HEK293T (cell line): ENCODE results near the gene STARD13.

Experiments used
- CTCF ChIA-PET: fragments of 350-600 bp; formaldehyde crosslinking; extraction: SDS; loops from one replicate; lab custom pipeline; 2021; ENCODE audit warnings: antibody characterized with exemption, inconsistent platforms; lab: Yijun Ruan, JAX
- POLR2A ChIA-PET: fragments of 350-600 bp; formaldehyde crosslinking; extraction: SDS; loops from one replicate; lab custom pipeline; 2020; ENCODE audit warnings: antibody characterized with exemption, inconsistent platforms; lab: Yijun Ruan, JAX
- DNase-seq: peaks from one replicate; pipeline ENCODE4 v3.0.0; 2012; ENCODE audit warnings: mixed read lengths; ENCODE audit errors: extremely low spot score
- ARNT ChIP-seq: fragments of 450-650 bp; IDR thresholded peaks from 2 replicates; pipeline ENCODE4 v1.6.1; 2017; ENCODE audit warnings: mild to moderate bottlenecking
- BHLHE40 ChIP-seq: fragments of 450-650 bp; IDR thresholded peaks from 2 replicates; pipeline ENCODE4 v1.6.1; 2016; ENCODE audit warnings: mild to moderate bottlenecking, moderate library complexity, borderline replicate concordance
- CTBP1 ChIP-seq: fragments of 450-650 bp; IDR thresholded peaks from 2 replicates; pipeline ENCODE4 v1.6.1; 2016; ENCODE audit warnings: borderline replicate concordance
- ELF4 ChIP-seq: fragments of 450-650 bp; IDR thresholded peaks from 2 replicates; pipeline ENCODE4 v1.6.1; 2017; ENCODE audit warnings: antibody characterized with exemption
- FOXA1 ChIP-seq: fragments of 450-650 bp; IDR thresholded peaks from 2 replicates; pipeline ENCODE4 v1.6.1; 2016; ENCODE audit warnings: mild to moderate bottlenecking
- FOXK2 ChIP-seq: fragments of 450-650 bp; IDR thresholded peaks from 2 replicates; pipeline ENCODE4 v1.6.1; 2016; ENCODE audit warnings: mild to moderate bottlenecking
- FOXM1 ChIP-seq: fragments of 450-650 bp; IDR thresholded peaks from 2 replicates; pipeline ENCODE4 v1.6.1; 2017; ENCODE audit warnings: mild to moderate bottlenecking, borderline replicate concordance
- HDGF ChIP-seq: fragments of 450-650 bp; IDR thresholded peaks from 2 replicates; pipeline ENCODE4 v1.6.1; 2017; ENCODE audit warnings: antibody characterized with exemption, borderline replicate concordance
- L3MBTL2 ChIP-seq: fragments of 450-650 bp; conservative IDR thresholded peaks from 2 replicates; pipeline ENCODE4 v1.6.1; 2016; ENCODE audit warnings: mild to moderate bottlenecking
- LEF1 ChIP-seq: fragments of 450-650 bp; IDR thresholded peaks from 2 replicates; pipeline ENCODE4 v1.6.1; 2017; ENCODE audit warnings: mild to moderate bottlenecking, borderline replicate concordance
- NFRKB ChIP-seq: fragments of 450-650 bp; IDR thresholded peaks from 2 replicates; pipeline ENCODE4 v1.6.1; 2016; ENCODE audit warnings: mild to moderate bottlenecking, moderate library complexity
- PKNOX1 ChIP-seq: fragments of 450-650 bp; IDR thresholded peaks from 2 replicates; pipeline ENCODE4 v1.6.1; 2016
- SP1 ChIP-seq: fragments of 450-650 bp; IDR thresholded peaks from 2 replicates; pipeline ENCODE4 v1.6.1; 2017
- SUZ12 ChIP-seq: fragments of 450-650 bp; IDR thresholded peaks from 2 replicates; pipeline ENCODE4 v1.6.1; 2016; ENCODE audit warnings: mild to moderate bottlenecking
- TARDBP ChIP-seq: fragments of 450-650 bp; IDR thresholded peaks from 2 replicates; pipeline ENCODE4 v1.6.1; 2016
- ZNF384 ChIP-seq: fragments of 450-650 bp; IDR thresholded peaks from 2 replicates; pipeline ENCODE4 v1.6.1; 2016

STARD13 gene

DNA sequence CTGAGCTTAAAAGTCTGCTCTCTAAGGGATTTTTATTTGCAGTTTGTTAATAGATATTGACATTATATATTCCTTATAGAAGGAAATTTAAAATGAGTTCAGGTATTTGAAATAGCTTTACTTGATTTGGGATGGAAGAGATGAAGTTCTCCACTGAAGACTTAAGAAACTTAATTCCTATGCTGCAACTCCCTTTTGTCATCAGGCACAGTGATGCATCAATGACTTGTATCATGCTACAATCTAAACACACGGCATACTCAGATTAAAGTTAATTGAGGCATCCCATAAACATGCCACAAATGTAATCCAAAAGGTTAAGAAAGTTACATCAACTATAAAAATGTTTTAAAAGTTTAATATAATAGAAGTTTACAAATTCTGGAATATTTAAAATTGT is 109.0 kb downstream of the STARD13 start:
- DNase-seq: no peak
- ChIA-PET CTCF (no interaction called here), POLR2A (no interaction called here)
- TF ChIP-seq FOXK2: no peak

DNA sequence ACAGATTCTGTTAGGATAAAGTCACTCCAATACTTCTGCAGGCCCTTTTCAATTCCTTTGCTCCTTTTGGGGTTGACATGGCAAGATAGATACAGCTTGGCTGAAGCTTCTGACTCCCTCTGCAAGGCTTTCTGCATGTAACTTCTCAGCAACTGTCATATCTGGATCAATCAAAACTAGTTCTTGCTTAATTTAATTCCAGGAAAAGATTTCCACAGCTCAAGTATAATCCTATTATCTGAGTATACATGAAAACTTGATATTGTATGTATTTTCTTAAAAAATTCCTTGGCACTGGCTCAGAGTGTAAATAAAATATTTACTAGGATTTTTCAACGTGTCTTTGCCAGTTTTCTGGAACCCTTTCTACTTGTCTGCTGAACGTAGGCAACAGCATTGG is 109.6 kb downstream of the STARD13 start:
- no peak for TF ChIP-seq LEF1
- TF ChIP-seq L3MBTL2: no peak
- TF ChIP-seq ARNT: no peak
- TF ChIP-seq FOXM1: no peak
- no peak for TF ChIP-seq PKNOX1
- no peak for TF ChIP-seq CTBP1
- no peak for TF ChIP-seq HDGF
- no peak for TF ChIP-seq FOXK2
- no peak for TF ChIP-seq SP1
- TF ChIP-seq BHLHE40: no peak
- no peak for TF ChIP-seq FOXA1
- TF ChIP-seq NFRKB: no peak
- TF ChIP-seq ZNF384: no peak
- TF ChIP-seq ELF4: no peak
- ChIA-PET POLR2A (no interaction called here), CTCF (no interaction called here)
- DNase-seq: no peak

DNA sequence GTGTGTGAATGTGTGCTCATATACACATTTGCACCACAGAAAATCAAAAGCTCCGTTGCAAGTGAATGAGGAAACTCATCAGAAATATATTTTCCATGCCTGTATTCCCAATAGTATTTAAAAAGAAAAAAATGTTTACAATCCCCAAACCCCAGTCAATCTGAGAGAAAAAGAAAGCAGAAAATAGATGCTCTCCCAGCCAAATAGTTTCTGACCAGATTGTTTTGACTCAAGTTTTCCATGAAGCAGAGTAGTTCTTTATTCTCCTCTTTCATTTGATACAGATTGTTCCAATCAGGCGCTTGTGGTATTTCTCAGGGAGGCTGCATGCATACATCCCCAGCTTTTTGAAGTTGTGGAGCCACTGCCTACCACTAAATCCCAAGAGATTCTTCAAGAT is 110.6 kb downstream of the STARD13 start:
- DNase-seq: no peak
- TF ChIP-seq SUZ12: no peak
- TF ChIP-seq FOXA1: no peak
- no peak for TF ChIP-seq TARDBP
- ChIA-PET CTCF (no interaction called here), POLR2A (no interaction called here)

GRCh38 chr13:33174491-33174890 is 111.1 kb downstream of the STARD13 start:
- TF ChIP-seq BHLHE40 (no peak), FOXA1 (no peak), HDGF (no peak), SUZ12 (no peak)
- ChIA-PET POLR2A (no interaction called here), CTCF (no interaction called here)
- DNase-seq: no peak

DNA sequence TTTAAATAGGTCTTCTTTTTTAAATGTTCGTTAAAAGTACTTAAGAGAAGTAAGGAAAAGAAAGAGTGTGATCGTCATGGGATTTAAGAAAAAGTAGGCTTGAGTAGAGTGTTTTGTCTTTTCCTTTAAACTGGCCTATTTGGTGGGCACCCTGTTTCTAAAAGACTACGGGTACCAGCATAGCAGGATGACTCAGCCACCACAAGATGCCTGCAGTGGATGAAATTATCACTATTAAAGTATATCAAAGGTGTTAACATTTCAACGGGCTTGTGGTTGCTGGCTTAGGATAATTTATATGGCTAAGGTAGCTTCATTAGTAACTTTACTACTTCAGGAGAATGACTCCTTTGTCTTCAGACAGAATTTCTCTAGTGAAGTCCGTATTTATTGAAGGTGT is 112.6 kb downstream of the STARD13 start:
- ChIA-PET CTCF (no interaction called here), POLR2A (no interaction called here)
- no peak for TF ChIP-seq CTBP1
- TF ChIP-seq L3MBTL2: no peak
- TF ChIP-seq LEF1: no peak
- no peak for TF ChIP-seq BHLHE40
- TF ChIP-seq HDGF: no peak
- TF ChIP-seq PKNOX1: no peak
- no peak for TF ChIP-seq ZNF384
- TF ChIP-seq FOXK2: no peak
- TF ChIP-seq NFRKB: no peak
- TF ChIP-seq ELF4: no peak
- no peak for TF ChIP-seq FOXM1
- TF ChIP-seq ARNT: no peak
- TF ChIP-seq TARDBP: no peak
- TF ChIP-seq FOXA1: no peak
- TF ChIP-seq SP1: no peak
- TF ChIP-seq SUZ12: no peak
- no peak for DNase-seq

GRCh38 chr13:33172400-33172799 is 113.2 kb downstream of the STARD13 start:
- ChIA-PET POLR2A (no interaction called here), CTCF (no interaction called here)
- DNase-seq: no peak
- TF ChIP-seq ZNF384 (no peak), LEF1 (no peak), SUZ12 (no peak), FOXK2 (no peak), NFRKB (no peak), FOXA1 (no peak), CTBP1 (no peak), HDGF (no peak), ARNT (no peak), TARDBP (no peak), L3MBTL2 (no peak), SP1 (no peak), BHLHE40 (no peak), ELF4 (no peak), PKNOX1 (no peak)

GRCh38 chr13:33169273-33169980 is 116.1 kb downstream of the STARD13 start:
- ChIA-PET POLR2A (no interaction called here), CTCF (no interaction called here)
- no peak for TF ChIP-seq FOXK2
- no peak for DNase-seq
